Coronary artery (tissue), 2 donors: ENCODE data around the gene GTF3C5.
"Not testable (repeated sequence)": the region's sequence is repeated elsewhere in the genome, so short reads cannot be mapped to it uniquely, and the experiment has no call there.

Experiments used
- DNase-seq: peaks from one replicate; pipeline ENCODE4 v3.0.0-alpha.2; 2017; ENCODE audit warnings: low spot score
- H3K27ac ChIP-seq, 2 donors: fragments of 200-600 bp; sonication (generic); one replicate each; pipeline ENCODE4 v1.5.1; 2016 to 2019
- H3K4me3 ChIP-seq: fragments of 200-600 bp; sonication (generic); 2 replicates; pipeline ENCODE4 v1.5.1; 2016; ENCODE audit warnings: mild to moderate bottlenecking, moderate library complexity
- CTCF ChIP-seq: fragments of 200-600 bp; sonication (generic); IDR thresholded peaks from one replicate; pipeline ENCODE4 v1.5.1; 2019; ENCODE audit warnings: antibody characterized with exemption

The GTF3C5 gene

GRCh38 chr9:132986114-132986513, 44.7 kb upstream of the GTF3C5 start:
- Histone ChIP-seq H3K27ac (no peak overlapping the region), H3K4me3 (no peak overlapping the region)
- DNase-seq: no peak
- TF ChIP-seq CTCF: no peak

- DNase-seq: no peak
- no peak overlapping the region for H3K27ac ChIP-seq
- H3K4me3 ChIP-seq: no peak overlapping the region
- no peak for TF ChIP-seq CTCF
Measured at GRCh38 chr9:132986640-132987620, 43.9 kb upstream of the GTF3C5 start.

- Histone ChIP-seq H3K4me3 (no peak overlapping the region), H3K27ac (no peak overlapping the region)
- DNase-seq: no peak
- no peak for TF ChIP-seq CTCF
Measured at GRCh38 chr9:132988244-132989013, 42.4 kb upstream of the GTF3C5 start.

- DNase-seq: no peak
- Histone ChIP-seq H3K27ac (no peak overlapping the region), H3K4me3 (no peak overlapping the region)
- TF ChIP-seq CTCF: no peak
Measured at GRCh38 chr9:132989014-132989310, 41.8 kb upstream of the GTF3C5 start.

- no peak for DNase-seq
- no peak for TF ChIP-seq CTCF
- H3K27ac ChIP-seq: no peak overlapping the region
- no peak overlapping the region for H3K4me3 ChIP-seq
Measured at GRCh38 chr9:132989414-132989996, 41.3 kb upstream of the GTF3C5 start.

GRCh38 chr9:132989998-132990557, 40.7 kb upstream of the GTF3C5 start:
- not testable (repeated sequence) for H3K4me3 ChIP-seq, H3K27ac ChIP-seq, DNase-seq

- no peak for TF ChIP-seq CTCF
- no peak for DNase-seq
- no peak overlapping the region for H3K4me3 ChIP-seq
- no peak overlapping the region for H3K27ac ChIP-seq
Measured at GRCh38 chr9:132990781-132991180, 40.0 kb upstream of the GTF3C5 start.
